GM12878 (cell line): ENCODE measurements around the gene COL4A2. TPM values are rescaled to one million over a fixed set of nuclear protein-coding genes. Genes with fewer than 3 reads are reported as not detected.

Experiments
- ATAC-seq: fragments of 200-7000 bp; cut with Tn5 transposase; 3 replicates; pipeline ENCODE4 v1.9.1; 2020; ENCODE audit warnings: mild to moderate bottlenecking, moderate library complexity
- BruUV-seq: library from RNA; stranded (reverse); fragments of 400-500 nt; replicated peaks from 2 replicates; lab custom pipeline; 2021; lab: Mats Ljungman, UMichigan
- CTCF ChIA-PET: fragments of 300-600 bp; sonication (Branson Sonifier 250); formaldehyde crosslinking; extraction: SDS; loops from one replicate; lab custom pipeline; 2021; ENCODE audit warnings: inconsistent platforms; lab: Yijun Ruan, JAX
- POLR2A ChIA-PET: fragments of 350-600 bp; formaldehyde crosslinking; extraction: SDS; loops from one replicate; lab custom pipeline; 2021; ENCODE audit warnings: inconsistent platforms; lab: Charles Lee
- RAD21 ChIA-PET: fragments of 300-600 bp; sonication (Branson Sonifier 250); formaldehyde crosslinking; loops from one replicate; lab custom pipeline; 2023; ENCODE audit warnings: antibody characterized with exemption; ENCODE audit not compliant: unreplicated experiment; lab: Charles Lee
- SMC1A ChIA-PET: fragments of 300-600 bp; sonication (Branson Sonifier 250); formaldehyde crosslinking; loops from one replicate; lab custom pipeline; 2023; ENCODE audit not compliant: unreplicated experiment, uncharacterized antibody; lab: Charles Lee
- DNase-seq: peaks from one replicate; pipeline ENCODE4 v3.0.0-alpha.2; 2011; ENCODE audit warnings: low read depth, low spot score
- FAIRE-seq: peaks from 3 replicates; lab custom pipeline; 2011; peaks lifted over from hg19 to GRCh38; lab: Jason Lieb, UNC
- H2AFZ ChIP-seq: 2 replicates; pipeline ENCODE4 v1.6.0; 2011; ENCODE audit warnings: low read depth, low read length, control low read depth; ENCODE audit not compliant: control insufficient read depth
- H3K27ac ChIP-seq: 2 replicates; pipeline ENCODE4 v1.5.1; 2011; ENCODE audit warnings: control low read depth; ENCODE audit not compliant: control insufficient read depth, insufficient read depth
- H3K27me3 ChIP-seq, 2 experiments: replicated peaks in 1 of 2; 2 replicates each; pipeline versions ENCODE4 v1.6.0 to v1.6.1; 2011; ENCODE audit warnings: low read length in 1 of 2; ENCODE audit not compliant: control insufficient read depth in 2 of 2, insufficient read depth in 2 of 2
- H3K36me3 ChIP-seq, 2 experiments: 2 replicates each; pipeline ENCODE4 v1.5.1; 2011; ENCODE audit warnings: low read length in 1 of 2; ENCODE audit not compliant: control insufficient read depth in 2 of 2, insufficient read depth in 2 of 2
- H3K4me1 ChIP-seq: 2 replicates; pipeline ENCODE4 v1.6.1; 2011; ENCODE audit warnings: mild to moderate bottlenecking, low read length, moderate library complexity, mixed read lengths; ENCODE audit not compliant: control insufficient read depth, insufficient read depth
- H3K4me2 ChIP-seq: 2 replicates; pipeline ENCODE4 v1.6.0; 2011; ENCODE audit warnings: control low read depth; ENCODE audit not compliant: control insufficient read depth, insufficient read depth
- H3K4me3 ChIP-seq: fragments of 200-600 bp; sonication (generic); 2 replicates; pipeline ENCODE4 v1.5.1; 2016
- H3K79me2 ChIP-seq: 2 replicates; pipeline ENCODE4 v1.6.0; 2011; ENCODE audit warnings: low read length; ENCODE audit not compliant: control insufficient read depth, insufficient read depth
- H3K9ac ChIP-seq: 2 replicates; pipeline ENCODE4 v1.8.0; 2011; ENCODE audit warnings: low read length, control low read depth, mixed read lengths; ENCODE audit not compliant: control insufficient read depth, insufficient read depth
- H3K9me3 ChIP-seq: replicated peaks from 3 replicates; pipeline ENCODE4 v1.5.1; 2011; ENCODE audit warnings: mild to moderate bottlenecking, low read length; ENCODE audit not compliant: control insufficient read depth, insufficient read depth
- H4K20me1 ChIP-seq: 2 replicates; pipeline ENCODE4 v1.6.0; 2011; ENCODE audit not compliant: control insufficient read depth, insufficient read depth
- POU2F2 ChIP-seq: IDR thresholded peaks from 3 replicates; pipeline ENCODE4 v1.6.1; 2011; ENCODE audit warnings: low read depth, mild to moderate bottlenecking, low read length, borderline replicate concordance
- RAD51 ChIP-seq: fragments of 450-650 bp; IDR thresholded peaks from 2 replicates; pipeline ENCODE4 v1.6.1; 2016; ENCODE audit warnings: moderate library complexity, mild to moderate bottlenecking, inconsistent platforms
- WGBS: methylation state at CpG from one replicate; pipeline ENCODE4 v1.1.6; 2016; ENCODE audit warnings: low lambda C conversion rate; ENCODE audit not compliant: insufficient replicate concordance, insufficient coverage; ENCODE audit errors: missing lambda C conversion rate; 5-methylcytosine and 5-hydroxymethylcytosine counted together
- in situ Hi-C: fragments of 300-500 bp; cut with MboI; formaldehyde crosslinking; loops from 9 replicates; pipeline ENCODE4 v1.14.3; 2018; ENCODE audit warnings: mixed read lengths
- intact Hi-C: fragments of 100-400 bp; cut with micrococcal nuclease; formaldehyde crosslinking; loops from one replicate; pipeline ENCODE4 v1.14.2; 2022; ENCODE audit not compliant: unreplicated experiment
- polyA plus RNA-seq, 11 experiments: library from polyadenylated mRNA; depleted of rRNA in 4 of 11; unstranded in 6 of 11; stranded (reverse) in 5 of 11; fragments of >200 nt; fragmentation: Nextera tagmentation in 4 of 11; fragmentation: Illumina TruSeq in 1 of 11; extraction: Ambion mirVana in 4 of 11; extraction: Trizol in 1 of 11; gene quantifications; 1 replicate in 1 of 11; 2 replicates in 10 of 11; pipeline versions ENCODE4 v1.2.1 to v1.2.3, GENCODE V29; 2011 to 2016; ENCODE audit warnings: inconsistent platforms in 2 of 11, missing spikeins in 2 of 11, low read depth in 1 of 11
- total RNA-seq, 4 experiments: library from RNA; depleted of rRNA in 3 of 4; stranded (reverse); fragments of >200 nt in 3 of 4; fragmentation: Illumina TruSeq in 1 of 4; extraction: Trizol in 1 of 4; gene quantifications; 2 replicates each; pipeline versions ENCODE4 v1.2.1 to v1.2.3, GENCODE V29; 2013 to 2021
- TF ChIP-seq, protein P1 (sequence below): IDR thresholded peaks from 2 replicates; pipeline ENCODE4 v1.6.1; 2012; ENCODE audit warnings: low read depth, low read length, improper control_type of control experiment
- TF ChIP-seq, protein P2 (sequence below): fragments of 450-650 bp; IDR thresholded peaks from 2 replicates; pipeline ENCODE4 v1.6.1; 2017; ENCODE audit warnings: borderline replicate concordance
- TF ChIP-seq, protein P3 (sequence below): IDR thresholded peaks from 2 replicates; pipeline ENCODE4 v1.6.1; 2012; ENCODE audit warnings: low read length, inconsistent platforms

The COL4A2 gene
- total and polyA plus RNA-seq, 10 of the 15 experiments (the other 5 are each of a cell fraction or from before 2014, with no cell fraction given) = 0.16 to 1.6 (median 0.62) TPM; not detected in 3

DNA sequence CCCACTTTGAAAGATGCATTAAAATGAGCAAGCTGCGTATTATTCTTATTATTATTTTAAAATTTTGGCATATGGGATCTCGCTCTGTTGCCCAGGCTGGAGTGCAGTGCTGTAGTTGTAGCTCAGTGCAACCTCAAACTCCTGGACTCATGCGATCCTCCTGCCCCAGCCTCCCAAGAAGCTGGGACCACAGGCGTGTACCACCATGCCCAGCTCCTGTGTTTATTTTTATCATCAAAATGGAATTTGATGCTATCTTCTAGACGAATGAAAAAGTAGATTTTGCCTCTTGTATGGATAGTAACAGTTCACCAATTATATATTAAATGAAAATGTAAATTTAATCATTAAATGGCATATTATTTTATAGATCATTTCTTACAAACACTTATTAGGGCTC lies 43.7 kb upstream of the COL4A2 start:
- FAIRE-seq (no peak), ATAC-seq (no peak), DNase-seq (no peak)
- no peak overlapping the region for H3K9ac ChIP-seq
- H3K4me2 ChIP-seq = no peak overlapping the region
- SMC1A ChIA-PET = no interaction called here
- POLR2A ChIA-PET = no interaction called here
- H3K9me3 ChIP-seq = no peaks in the 10 kb centered on the region
- peaks cover 0 to under 1% of the 10 kb centered on the region in 2 experiments; a peak in 1 of 4 replicates for H3K27me3 ChIP-seq
- WGBS = 21% methylated on average over 5 of the region's 5 CpGs
- TF ChIP-seq POU2F2 (no peak), RAD51 (no peak)
- TF ChIP-seq, protein P1, sequence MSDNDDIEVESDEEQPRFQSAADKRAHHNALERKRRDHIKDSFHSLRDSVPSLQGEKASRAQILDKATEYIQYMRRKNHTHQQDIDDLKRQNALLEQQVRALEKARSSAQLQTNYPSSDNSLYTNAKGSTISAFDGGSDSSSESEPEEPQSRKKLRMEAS = no peak
- TF ChIP-seq, protein P2, sequence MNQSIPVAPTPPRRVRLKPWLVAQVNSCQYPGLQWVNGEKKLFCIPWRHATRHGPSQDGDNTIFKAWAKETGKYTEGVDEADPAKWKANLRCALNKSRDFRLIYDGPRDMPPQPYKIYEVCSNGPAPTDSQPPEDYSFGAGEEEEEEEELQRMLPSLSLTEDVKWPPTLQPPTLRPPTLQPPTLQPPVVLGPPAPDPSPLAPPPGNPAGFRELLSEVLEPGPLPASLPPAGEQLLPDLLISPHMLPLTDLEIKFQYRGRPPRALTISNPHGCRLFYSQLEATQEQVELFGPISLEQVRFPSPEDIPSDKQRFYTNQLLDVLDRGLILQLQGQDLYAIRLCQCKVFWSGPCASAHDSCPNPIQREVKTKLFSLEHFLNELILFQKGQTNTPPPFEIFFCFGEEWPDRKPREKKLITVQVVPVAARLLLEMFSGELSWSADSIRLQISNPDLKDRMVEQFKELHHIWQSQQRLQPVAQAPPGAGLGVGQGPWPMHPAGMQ = no peak
- TF ChIP-seq, protein P3, sequence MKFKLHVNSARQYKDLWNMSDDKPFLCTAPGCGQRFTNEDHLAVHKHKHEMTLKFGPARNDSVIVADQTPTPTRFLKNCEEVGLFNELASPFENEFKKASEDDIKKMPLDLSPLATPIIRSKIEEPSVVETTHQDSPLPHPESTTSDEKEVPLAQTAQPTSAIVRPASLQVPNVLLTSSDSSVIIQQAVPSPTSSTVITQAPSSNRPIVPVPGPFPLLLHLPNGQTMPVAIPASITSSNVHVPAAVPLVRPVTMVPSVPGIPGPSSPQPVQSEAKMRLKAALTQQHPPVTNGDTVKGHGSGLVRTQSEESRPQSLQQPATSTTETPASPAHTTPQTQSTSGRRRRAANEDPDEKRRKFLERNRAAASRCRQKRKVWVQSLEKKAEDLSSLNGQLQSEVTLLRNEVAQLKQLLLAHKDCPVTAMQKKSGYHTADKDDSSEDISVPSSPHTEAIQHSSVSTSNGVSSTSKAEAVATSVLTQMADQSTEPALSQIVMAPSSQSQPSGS = no peak
- CTCF ChIA-PET = no interaction called here
- no peaks in the 10 kb centered on the region for H3K36me3 ChIP-seq
- intact Hi-C loops = no loop called here
- RAD21 ChIA-PET = no interaction called here
- no TSS peak for BruUV-seq
- H3K4me3 ChIP-seq = no peak overlapping the region
- no peaks in the 10 kb centered on the region for H3K79me2 ChIP-seq
- no peak overlapping the region for H3K27ac ChIP-seq
- no peak overlapping the region for H2AFZ ChIP-seq
- in situ Hi-C loops = no loop called here
- no peaks in the 10 kb centered on the region for H3K4me1 ChIP-seq
- no peaks in the 10 kb centered on the region for H4K20me1 ChIP-seq
